ENCODE results near the gene FHIT. TPM values are rescaled to one million over a fixed set of nuclear protein-coding genes. Genes with fewer than 3 reads are reported as not detected.

Gene FHIT
- total RNA-seq, 1 donor from 2014 or later = 16.1 TPM

DNA sequence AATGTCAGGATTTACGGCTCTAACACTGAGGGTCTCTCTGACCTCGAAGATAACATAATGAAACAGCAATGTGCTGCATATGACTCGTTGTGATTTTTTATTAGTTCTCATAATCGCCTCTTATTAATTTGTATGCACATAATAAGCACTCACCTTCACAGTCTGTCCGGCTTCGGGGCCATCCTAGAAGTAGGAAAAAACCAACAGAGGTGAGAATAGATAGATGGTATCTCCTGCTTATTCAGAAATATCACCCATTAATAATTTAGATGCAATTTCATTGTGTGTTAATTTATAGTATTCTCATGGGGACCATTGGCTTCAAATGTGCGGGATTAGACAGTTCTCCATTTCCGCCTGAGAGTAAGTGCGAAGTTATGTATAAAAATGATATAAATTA is 1240.0 kb downstream of the FHIT start:
- Mint-ChIP-seq H3K36me3 (ENCODE audit: insufficient read depth) (no peaks in the 10 kb centered on the region), H3K27me3 (no peaks in the 10 kb centered on the region), H3K27ac (no peak overlapping the region), H3K4me3 (ENCODE audit: low read depth) (no peak overlapping the region), H3K9me3 (ENCODE audit: low read depth) (no peaks in the 10 kb centered on the region), H3K4me1 (ENCODE audit: low read depth) (no peaks in the 10 kb centered on the region)
- no peak for DNase-seq (ENCODE audit: low spot score, unreplicated experiment)
- TF ChIP-seq, protein P1, sequence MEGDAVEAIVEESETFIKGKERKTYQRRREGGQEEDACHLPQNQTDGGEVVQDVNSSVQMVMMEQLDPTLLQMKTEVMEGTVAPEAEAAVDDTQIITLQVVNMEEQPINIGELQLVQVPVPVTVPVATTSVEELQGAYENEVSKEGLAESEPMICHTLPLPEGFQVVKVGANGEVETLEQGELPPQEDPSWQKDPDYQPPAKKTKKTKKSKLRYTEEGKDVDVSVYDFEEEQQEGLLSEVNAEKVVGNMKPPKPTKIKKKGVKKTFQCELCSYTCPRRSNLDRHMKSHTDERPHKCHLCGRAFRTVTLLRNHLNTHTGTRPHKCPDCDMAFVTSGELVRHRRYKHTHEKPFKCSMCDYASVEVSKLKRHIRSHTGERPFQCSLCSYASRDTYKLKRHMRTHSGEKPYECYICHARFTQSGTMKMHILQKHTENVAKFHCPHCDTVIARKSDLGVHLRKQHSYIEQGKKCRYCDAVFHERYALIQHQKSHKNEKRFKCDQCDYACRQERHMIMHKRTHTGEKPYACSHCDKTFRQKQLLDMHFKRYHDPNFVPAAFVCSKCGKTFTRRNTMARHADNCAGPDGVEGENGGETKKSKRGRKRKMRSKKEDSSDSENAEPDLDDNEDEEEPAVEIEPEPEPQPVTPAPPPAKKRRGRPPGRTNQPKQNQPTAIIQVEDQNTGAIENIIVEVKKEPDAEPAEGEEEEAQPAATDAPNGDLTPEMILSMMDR (IDR thresholded peaks at IDR 0.05; ENCODE audit: unreplicated experiment) = no peak

DNA sequence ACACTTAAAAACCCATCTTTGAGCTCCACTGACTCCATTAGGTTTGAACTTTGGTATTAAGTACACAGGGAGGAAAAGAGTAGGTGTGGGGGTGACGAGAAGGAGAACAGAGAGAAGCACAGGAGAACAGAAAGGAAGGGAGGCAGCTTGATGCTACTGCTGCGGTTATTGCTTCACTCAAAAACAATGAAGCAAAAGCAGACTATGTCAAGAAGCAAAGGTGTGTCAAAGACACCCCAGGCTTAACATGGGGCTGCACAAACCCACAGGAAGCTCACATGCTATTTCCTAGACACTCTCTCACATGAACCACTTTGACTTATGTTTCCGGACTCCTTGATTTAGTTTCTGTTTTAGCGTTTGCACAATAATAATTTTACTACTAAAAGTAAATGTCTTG is 1240.5 kb downstream of the FHIT start:
- Mint-ChIP-seq H3K4me3 (ENCODE audit: low read depth) (no peak overlapping the region), H3K27ac (no peak overlapping the region), H3K27me3 (no peaks in the 10 kb centered on the region), H3K4me1 (ENCODE audit: low read depth) (no peaks in the 10 kb centered on the region), H3K36me3 (ENCODE audit: insufficient read depth) (no peaks in the 10 kb centered on the region), H3K9me3 (ENCODE audit: low read depth) (no peaks in the 10 kb centered on the region)
- DNase-seq (ENCODE audit: low spot score, unreplicated experiment) = no peak
- TF ChIP-seq, protein P1 (IDR thresholded peaks at IDR 0.05; ENCODE audit: unreplicated experiment) = no peak

DNA sequence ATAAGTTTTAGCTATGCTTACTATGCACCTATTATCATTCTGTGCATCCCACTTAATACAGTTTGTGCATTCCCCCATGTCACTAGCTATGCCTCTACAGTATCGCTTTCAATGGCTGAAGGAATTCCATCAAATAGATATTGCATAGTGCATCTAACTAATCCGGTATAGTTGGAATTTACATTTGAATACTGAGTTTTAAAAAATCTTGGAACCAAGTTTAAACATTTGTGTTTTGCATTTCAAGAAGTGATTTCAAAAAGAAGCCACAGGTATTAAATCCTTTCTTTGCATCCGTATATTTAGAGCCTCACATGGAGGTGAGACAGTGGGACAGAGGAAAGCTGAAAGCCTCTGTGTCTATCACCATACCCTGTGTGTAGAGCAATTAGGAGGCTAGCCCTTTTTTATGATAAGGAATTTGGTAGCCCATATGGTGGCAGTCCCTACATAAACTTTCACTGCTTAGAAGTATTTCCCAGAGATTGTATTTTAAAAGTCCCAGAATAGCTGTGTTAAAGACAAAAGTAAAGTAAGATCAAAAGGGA is 1241.2 kb downstream of the FHIT start:
- TF ChIP-seq, protein P1 (IDR thresholded peaks at IDR 0.05; ENCODE audit: unreplicated experiment) = no peak
- Mint-ChIP-seq H3K4me1 (ENCODE audit: low read depth) (no peaks in the 10 kb centered on the region), H3K4me3 (ENCODE audit: low read depth) (no peak overlapping the region), H3K27me3 (no peaks in the 10 kb centered on the region), H3K9me3 (ENCODE audit: low read depth) (no peaks in the 10 kb centered on the region), H3K36me3 (ENCODE audit: insufficient read depth) (no peaks in the 10 kb centered on the region), H3K27ac (no peak overlapping the region)
- DNase-seq (ENCODE audit: low spot score, unreplicated experiment) = no peak

DNA sequence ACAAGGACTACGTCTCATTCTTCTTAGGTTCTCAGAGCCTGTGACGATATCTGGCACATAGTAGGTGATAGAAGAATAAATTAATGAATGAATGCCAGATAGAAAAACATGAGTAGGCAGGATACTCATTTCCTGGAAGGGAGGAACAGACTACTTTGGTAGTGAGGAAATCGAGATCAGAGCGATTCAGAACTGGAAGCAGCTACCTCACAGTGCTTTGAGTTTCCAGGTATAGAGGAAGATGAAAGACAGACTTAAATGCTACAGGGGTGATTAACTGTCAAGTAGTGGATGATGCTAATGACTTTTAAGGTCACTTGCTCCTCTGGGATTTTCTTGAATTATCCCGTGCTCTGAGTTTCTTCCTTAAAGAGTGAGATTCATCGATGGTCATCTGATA is 1249.9 kb downstream of the FHIT start:
- no peaks in the 10 kb centered on the region for H3K9me3 Mint-ChIP-seq (ENCODE audit: low read depth)
- H3K27ac Mint-ChIP-seq = no peak overlapping the region
- no peaks in the 10 kb centered on the region for H3K27me3 Mint-ChIP-seq
- H3K4me3 Mint-ChIP-seq (ENCODE audit: low read depth) = no peak overlapping the region
- no peak for DNase-seq (ENCODE audit: low spot score, unreplicated experiment)
- TF ChIP-seq, protein P1 (IDR thresholded peaks at IDR 0.05; ENCODE audit: unreplicated experiment) = no peak
- H3K4me1 Mint-ChIP-seq (ENCODE audit: low read depth) = peaks cover 7% of the 10 kb centered on the region
- H3K36me3 Mint-ChIP-seq (ENCODE audit: insufficient read depth) = no peaks in the 10 kb centered on the region

DNA sequence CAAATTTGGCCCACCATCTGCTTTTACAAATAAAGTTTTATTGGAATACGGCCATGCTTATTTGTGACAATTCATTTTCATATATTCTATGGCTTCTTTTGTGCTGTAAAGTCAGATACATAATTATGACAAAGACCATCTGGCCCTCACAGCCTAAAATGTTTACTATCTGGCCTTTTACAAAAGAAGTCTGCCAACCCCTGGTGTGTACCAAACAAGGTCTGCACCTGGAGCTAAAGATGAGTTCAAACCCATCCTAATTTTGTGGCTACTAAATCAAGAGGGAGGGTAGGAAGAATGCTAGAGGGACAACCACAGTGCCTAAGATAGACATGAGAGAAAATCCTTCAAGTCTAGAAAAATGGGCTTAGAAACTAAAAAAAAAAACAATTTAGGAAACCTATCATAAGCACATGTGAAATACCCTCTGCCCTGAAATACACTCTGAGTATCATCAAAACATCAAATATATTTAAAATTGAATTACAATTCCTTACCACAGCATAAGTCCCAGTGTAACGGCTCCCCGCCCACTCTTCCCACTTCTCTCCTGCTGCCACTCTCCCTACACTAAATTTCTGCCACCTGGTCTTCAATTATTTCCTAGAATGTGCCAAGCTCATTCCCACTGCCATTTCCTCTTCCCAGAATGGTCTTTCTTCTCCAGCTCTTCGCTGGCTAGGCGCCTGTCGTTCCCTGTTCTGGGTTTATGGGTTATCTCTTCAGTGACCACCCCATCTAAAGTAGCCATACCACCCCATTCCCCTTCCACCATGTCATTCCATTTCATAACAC is 1250.7 kb downstream of the FHIT start:
- Mint-ChIP-seq H3K27ac (no peak overlapping the region), H3K27me3 (no peaks in the 10 kb centered on the region), H3K9me3 (ENCODE audit: low read depth) (no peaks in the 10 kb centered on the region), H3K36me3 (ENCODE audit: insufficient read depth) (no peaks in the 10 kb centered on the region), H3K4me3 (ENCODE audit: low read depth) (no peak overlapping the region), H3K4me1 (ENCODE audit: low read depth) (peaks cover 7% of the 10 kb centered on the region)
- no peak for DNase-seq (ENCODE audit: low spot score, unreplicated experiment)
- TF ChIP-seq, protein P1 (IDR thresholded peaks at IDR 0.05; ENCODE audit: unreplicated experiment) = no peak
